Ascending aorta (tissue), 2 donors: ENCODE data around the gene SORCS2. TPM values are rescaled to one million over a fixed set of nuclear protein-coding genes. Genes with fewer than 3 reads are reported as not detected.

Experiments
- DNase-seq, 2 donors: peaks; one replicate each; pipeline ENCODE4 v3.0.0-alpha.2; 2019; ENCODE audit warnings: low spot score in 2 of 2
- H3K27ac ChIP-seq, 2 donors: fragments of 200-600 bp; sonication (generic); one replicate each; pipeline ENCODE4 v1.5.1; 2016 to 2017; ENCODE audit warnings: mild to moderate bottlenecking in 1 of 2
- H3K27me3 ChIP-seq: fragments of 200-600 bp; sonication (generic); one replicate; pipeline ENCODE4 v1.5.1; 2017
- H3K36me3 ChIP-seq, 2 donors: fragments of 200-600 bp; sonication (generic); one replicate each; pipeline ENCODE4 v1.5.1; 2016
- H3K4me1 ChIP-seq, 2 donors: fragments of 200-600 bp; sonication (generic); one replicate each; pipeline ENCODE4 v1.5.1; 2016 to 2017; ENCODE audit warnings: mild to moderate bottlenecking in 1 of 2
- H3K4me3 ChIP-seq, 2 donors: fragments of 200-600 bp; sonication (generic); one replicate each; pipeline ENCODE4 v1.5.1; 2016 to 2017; ENCODE audit warnings: mild to moderate bottlenecking in 1 of 2
- H3K9me3 ChIP-seq, 2 donors: fragments of 200-600 bp; sonication (generic); one replicate each; pipeline ENCODE4 v1.5.1; 2016
- intact Hi-C: fragments of 100-400 bp; cut with DNase I; formaldehyde crosslinking; loops from one replicate; pipeline ENCODE4 v1.15.1; 2023
- total RNA-seq: library from RNA; depleted of rRNA; stranded (reverse); fragments of >200 nt; gene quantifications from one replicate; pipeline ENCODE4 v1.1.0, GENCODE V29; 2016
- TF ChIP-seq, protein P1 (sequence below), 3 experiments: fragments of 200-600 bp in 2 of 3; fragments of 450-650 bp in 1 of 3; sonication (generic) in 2 of 3; IDR thresholded peaks; one replicate each; pipeline ENCODE4 v1.5.1; 2016 to 2019; ENCODE audit warnings: antibody characterized with exemption in 3 of 3, mild to moderate bottlenecking in 1 of 3, moderate library complexity in 1 of 3

The SORCS2 gene
- total RNA-seq, 1 donor from 2014 or later, result 0.32 TPM

DNA sequence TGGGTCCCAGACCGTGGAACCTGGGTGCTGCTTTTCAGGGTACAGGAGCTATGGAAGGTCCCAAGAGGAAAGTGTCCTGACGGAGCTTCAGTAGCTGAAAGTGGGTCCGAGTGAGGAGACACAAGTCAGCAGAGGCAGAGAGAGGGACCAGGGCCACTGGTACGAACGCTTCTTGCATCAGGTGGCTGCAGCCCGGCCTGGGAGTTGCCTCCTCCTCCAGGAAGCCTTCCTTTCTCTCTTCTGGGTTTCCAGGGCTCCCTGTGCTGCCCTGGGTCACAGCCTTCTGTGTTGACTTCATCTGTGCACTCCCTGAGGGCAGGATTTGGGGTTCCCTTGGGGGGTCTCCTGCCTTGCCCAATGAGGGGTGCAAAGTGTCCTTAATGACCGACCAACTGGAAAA lies 94.5 kb downstream of the SORCS2 start:
- TF ChIP-seq, protein P1, sequence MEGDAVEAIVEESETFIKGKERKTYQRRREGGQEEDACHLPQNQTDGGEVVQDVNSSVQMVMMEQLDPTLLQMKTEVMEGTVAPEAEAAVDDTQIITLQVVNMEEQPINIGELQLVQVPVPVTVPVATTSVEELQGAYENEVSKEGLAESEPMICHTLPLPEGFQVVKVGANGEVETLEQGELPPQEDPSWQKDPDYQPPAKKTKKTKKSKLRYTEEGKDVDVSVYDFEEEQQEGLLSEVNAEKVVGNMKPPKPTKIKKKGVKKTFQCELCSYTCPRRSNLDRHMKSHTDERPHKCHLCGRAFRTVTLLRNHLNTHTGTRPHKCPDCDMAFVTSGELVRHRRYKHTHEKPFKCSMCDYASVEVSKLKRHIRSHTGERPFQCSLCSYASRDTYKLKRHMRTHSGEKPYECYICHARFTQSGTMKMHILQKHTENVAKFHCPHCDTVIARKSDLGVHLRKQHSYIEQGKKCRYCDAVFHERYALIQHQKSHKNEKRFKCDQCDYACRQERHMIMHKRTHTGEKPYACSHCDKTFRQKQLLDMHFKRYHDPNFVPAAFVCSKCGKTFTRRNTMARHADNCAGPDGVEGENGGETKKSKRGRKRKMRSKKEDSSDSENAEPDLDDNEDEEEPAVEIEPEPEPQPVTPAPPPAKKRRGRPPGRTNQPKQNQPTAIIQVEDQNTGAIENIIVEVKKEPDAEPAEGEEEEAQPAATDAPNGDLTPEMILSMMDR (IDR thresholded peaks at IDR 0.05), result no peak
- intact Hi-C loops, result no loop called here
- Histone ChIP-seq H3K4me3 (no peak overlapping the region), H3K27ac (no peak overlapping the region), H3K9me3 (no peaks in the 10 kb centered on the region), H3K36me3 (no peaks in the 10 kb centered on the region), H3K4me1 (peaks cover 0 to 7% of the 10 kb centered on the region in 2 donors), H3K27me3 (no peaks in the 10 kb centered on the region)
- DNase-seq, result no peak

DNA sequence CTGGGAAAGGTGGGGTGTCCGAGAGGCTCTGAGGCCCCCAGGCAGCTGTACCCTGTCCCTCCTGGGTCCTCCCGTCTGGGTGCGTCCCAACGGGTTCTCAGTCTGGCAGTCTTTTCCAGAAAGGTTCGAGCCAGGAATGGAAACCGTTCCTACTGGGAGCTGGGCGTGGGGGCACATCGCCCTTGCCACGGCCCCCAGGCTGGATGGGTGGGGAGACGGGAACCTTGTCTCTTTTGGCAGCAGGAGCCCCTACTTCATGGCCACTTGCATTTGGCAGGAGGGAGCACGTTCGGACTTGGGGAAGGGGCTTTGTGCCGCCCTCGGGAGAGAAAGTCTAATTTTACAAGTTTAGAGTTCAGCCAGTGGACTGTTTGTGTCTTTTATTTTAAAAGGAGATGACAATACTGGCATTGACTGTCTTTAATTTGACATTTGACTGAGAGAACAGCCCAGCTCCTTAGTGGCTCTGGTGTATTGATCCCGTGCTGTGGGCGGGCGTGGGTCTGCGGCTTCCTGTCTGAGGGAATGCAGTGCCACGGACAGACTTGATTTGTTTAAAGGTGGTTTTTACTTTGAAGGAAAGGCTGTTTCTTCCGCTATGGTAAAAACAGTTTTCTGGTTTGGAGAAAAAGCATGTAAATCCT lies 95.1 kb downstream of the SORCS2 start:
- H3K27ac ChIP-seq, result no peak overlapping the region
- no peak overlapping the region for H3K4me3 ChIP-seq
- H3K27me3 ChIP-seq, result no peaks in the 10 kb centered on the region
- TF ChIP-seq, protein P1 (IDR thresholded peaks at IDR 0.05), result no peak
- H3K4me1 ChIP-seq, result peaks cover 0 to 7% of the 10 kb centered on the region in 2 donors
- intact Hi-C loops, result no loop called here
- no peaks in the 10 kb centered on the region for H3K9me3 ChIP-seq
- H3K36me3 ChIP-seq, result no peaks in the 10 kb centered on the region
- DNase-seq, result no peak

DNA sequence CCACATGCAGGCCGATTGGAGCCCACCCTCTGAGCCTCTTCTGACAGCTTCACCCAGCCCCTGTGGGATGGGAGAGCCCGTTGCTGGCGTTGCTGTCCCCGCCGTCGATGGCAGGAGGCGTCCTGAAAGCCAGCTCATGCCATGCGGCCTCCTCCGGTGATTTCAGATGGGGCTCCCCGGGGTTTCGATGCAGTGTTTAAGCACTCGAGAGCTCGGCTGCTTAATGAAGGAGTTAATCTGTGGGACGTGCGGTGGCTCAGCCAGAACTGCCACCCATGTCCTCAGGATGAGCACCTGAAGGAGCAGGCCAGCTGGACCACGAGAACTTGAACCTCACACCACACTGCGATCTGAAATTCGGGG lies 95.6 kb downstream of the SORCS2 start:
- Histone ChIP-seq H3K4me3 (no peak overlapping the region), H3K9me3 (no peaks in the 10 kb centered on the region), H3K36me3 (no peaks in the 10 kb centered on the region), H3K4me1 (peaks cover 0 to 7% of the 10 kb centered on the region in 2 donors), H3K27ac (no peak overlapping the region), H3K27me3 (no peaks in the 10 kb centered on the region)
- no peak for DNase-seq
- intact Hi-C loops, result no loop called here
- TF ChIP-seq, protein P1 (IDR thresholded peaks at IDR 0.05), result no peak

DNA sequence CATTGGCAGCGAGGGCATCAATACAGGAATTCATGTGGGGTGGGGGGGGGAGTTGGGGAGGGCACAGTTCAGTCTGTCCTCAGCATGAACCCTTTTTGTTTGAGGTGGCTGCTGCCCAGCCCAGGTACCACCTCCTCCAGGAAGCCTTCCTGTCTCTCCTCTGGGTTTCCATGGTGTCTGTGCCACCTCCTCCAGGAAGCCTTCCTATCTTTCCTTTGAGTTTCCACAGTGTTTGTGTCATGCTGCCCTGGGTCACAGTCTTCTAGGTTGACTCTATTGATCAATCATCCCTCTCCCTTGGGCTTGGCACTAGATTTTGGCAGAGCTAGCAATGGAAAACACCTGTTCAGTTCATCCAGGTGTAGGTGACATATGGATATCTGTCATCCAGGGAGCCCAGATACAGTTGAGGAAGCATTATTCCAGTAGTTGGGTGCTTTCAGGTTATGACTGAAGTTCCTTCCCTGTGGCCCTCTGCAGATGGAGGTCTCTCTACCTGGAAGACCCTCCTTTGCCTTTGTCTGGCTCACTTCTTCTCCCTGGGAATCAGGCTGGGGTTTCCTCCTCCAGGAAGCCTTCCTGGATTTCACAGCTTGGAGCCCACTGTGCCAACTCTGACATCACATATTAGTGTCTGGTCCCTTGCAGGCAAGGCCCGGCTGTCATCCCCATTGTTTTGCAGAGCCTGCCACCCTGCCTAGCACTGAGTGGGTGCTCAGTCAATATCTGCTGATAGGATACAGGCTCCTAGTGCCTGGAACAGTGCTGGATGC lies 96.6 kb downstream of the SORCS2 start:
- Histone ChIP-seq H3K4me1 (peaks cover 0 to 7% of the 10 kb centered on the region in 2 donors), H3K27ac (no peak overlapping the region), H3K36me3 (no peaks in the 10 kb centered on the region), H3K4me3 (no peak overlapping the region), H3K27me3 (no peaks in the 10 kb centered on the region), H3K9me3 (no peaks in the 10 kb centered on the region)
- DNase-seq, result no peak
- intact Hi-C loops, result no loop called here
- TF ChIP-seq, protein P1 (IDR thresholded peaks at IDR 0.05), result no peak

DNA sequence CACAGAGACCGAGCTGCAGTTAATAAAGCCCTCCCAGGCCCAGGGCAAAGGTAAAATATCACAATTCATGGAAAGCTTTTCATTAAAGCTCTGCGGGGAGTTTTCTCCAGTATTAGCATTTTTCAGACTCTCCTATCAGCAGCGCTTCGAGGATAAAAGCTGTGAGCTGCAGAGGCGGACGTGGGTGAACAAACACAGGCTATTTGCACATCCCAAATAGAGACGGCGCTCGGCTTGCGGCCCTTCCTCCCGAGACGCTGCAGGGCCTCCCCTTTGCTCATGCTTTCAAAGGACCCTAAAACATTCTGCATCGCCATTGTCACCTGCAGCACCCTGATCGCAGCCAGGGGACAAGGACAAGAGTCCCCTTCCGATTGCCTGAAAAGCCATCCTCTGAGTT lies 97.3 kb downstream of the SORCS2 start:
- no peaks in the 10 kb centered on the region for H3K36me3 ChIP-seq
- no peak for DNase-seq

More for the DNA sequence above, 97.3 kb downstream of the SORCS2 start:
- Histone ChIP-seq H3K9me3 (no peaks in the 10 kb centered on the region), H3K4me3 (no peak overlapping the region), H3K27me3 (no peaks in the 10 kb centered on the region), H3K4me1 (peaks cover 0 to 7% of the 10 kb centered on the region in 2 donors), H3K27ac (no peak overlapping the region)
- intact Hi-C loops, result no loop called here
- TF ChIP-seq, protein P1 (IDR thresholded peaks at IDR 0.05), result no peak
